OCI-LY1 (cell line): ENCODE measurements around the gene LEKR1.

Experiments used
- H2AFZ ChIP-seq: fragments of 200-600 bp; sonication (generic), shearing (Covaris generic); 2 replicates; pipeline ENCODE4 v1.6.0; 2014; ENCODE audit warnings: antibody characterized with exemption, mild to moderate bottlenecking, low read length
- H3F3A ChIP-seq: fragments of 200-600 bp; sonication (generic), shearing (Covaris generic); 2 replicates; pipeline ENCODE4 v1.6.0; 2014; ENCODE audit warnings: mild to moderate bottlenecking, antibody characterized with exemption, low read length, moderate library complexity; ENCODE audit not compliant: insufficient read depth
- H3K27ac ChIP-seq: fragments of 200-600 bp; sonication (generic); 2 replicates; pipeline ENCODE4 v1.5.1; 2014; ENCODE audit warnings: low read length, mixed run types, mild to moderate bottlenecking, low read depth; ENCODE audit not compliant: poor library complexity, severe bottlenecking
- H3K27me3 ChIP-seq: fragments of 200-600 bp; sonication (generic); 2 replicates; pipeline ENCODE4 v1.6.0; 2014; ENCODE audit warnings: antibody characterized with exemption, mild to moderate bottlenecking, low read length, moderate library complexity; ENCODE audit not compliant: insufficient read depth
- H3K36me3 ChIP-seq: fragments of 200-600 bp; sonication (generic); 2 replicates; pipeline ENCODE4 v1.6.1; 2014; ENCODE audit warnings: mild to moderate bottlenecking, antibody characterized with exemption, low read length, moderate library complexity, mixed read lengths; ENCODE audit not compliant: insufficient read depth
- H3K4me1 ChIP-seq: fragments of 200-600 bp; sonication (generic); 2 replicates; pipeline ENCODE4 v1.5.1; 2014; ENCODE audit warnings: mild to moderate bottlenecking, low read length, moderate library complexity; ENCODE audit not compliant: insufficient read depth, severe bottlenecking
- H3K4me2 ChIP-seq: fragments of 200-600 bp; sonication (generic), shearing (Covaris generic); 2 replicates; pipeline ENCODE4 v1.6.1; 2014; ENCODE audit warnings: low read length
- H3K4me3 ChIP-seq: fragments of 200-600 bp; sonication (generic); 2 replicates; pipeline ENCODE4 v1.5.1; 2014; ENCODE audit warnings: low read length, low read depth, mild to moderate bottlenecking, mixed read lengths; ENCODE audit not compliant: poor library complexity, severe bottlenecking
- H3K79me2 ChIP-seq: fragments of 200-600 bp; shearing (Covaris generic); 2 replicates; pipeline ENCODE4 v1.6.1; 2016; ENCODE audit warnings: mixed run types, low read length, mixed read lengths; ENCODE audit not compliant: insufficient read depth
- H3K9ac ChIP-seq: fragments of 200-600 bp; sonication (generic), shearing (Covaris generic); 2 replicates; pipeline ENCODE4 v1.6.1; 2014; ENCODE audit warnings: mild to moderate bottlenecking, low read length, mixed read lengths
- H3K9me2 ChIP-seq: fragments of 200-600 bp; sonication (generic), shearing (Covaris generic); 2 replicates; pipeline ENCODE4 v1.6.1; 2014; ENCODE audit warnings: low read depth, mild to moderate bottlenecking, low read length, mixed read lengths
- H3K9me3 ChIP-seq: fragments of 200-600 bp; shearing (Covaris generic); 2 replicates; pipeline ENCODE4 v1.6.1; 2014; ENCODE audit warnings: low read length, mixed read lengths
- H4K20me1 ChIP-seq: fragments of 200-600 bp; sonication (generic), shearing (Covaris generic); 2 replicates; pipeline ENCODE4 v1.6.0; 2016; ENCODE audit warnings: mild to moderate bottlenecking, low read length; ENCODE audit not compliant: insufficient read depth
- EZH2 ChIP-seq: fragments of 200-600 bp; sonication (generic), shearing (Covaris generic); IDR thresholded peaks from 2 replicates; pipeline ENCODE4 v1.8.0; 2017; ENCODE audit warnings: borderline replicate concordance, mixed run types, mild to moderate bottlenecking, antibody characterized with exemption, low read length, moderate library complexity, mixed read lengths
- TF ChIP-seq, protein P1 (sequence below): fragments of 200-600 bp; sonication (generic), shearing (Covaris generic); IDR thresholded peaks from 2 replicates; pipeline ENCODE4 v1.5.1; 2017; ENCODE audit warnings: mild to moderate bottlenecking, antibody characterized with exemption, low read length, moderate library complexity, mixed read lengths

Gene LEKR1

DNA sequence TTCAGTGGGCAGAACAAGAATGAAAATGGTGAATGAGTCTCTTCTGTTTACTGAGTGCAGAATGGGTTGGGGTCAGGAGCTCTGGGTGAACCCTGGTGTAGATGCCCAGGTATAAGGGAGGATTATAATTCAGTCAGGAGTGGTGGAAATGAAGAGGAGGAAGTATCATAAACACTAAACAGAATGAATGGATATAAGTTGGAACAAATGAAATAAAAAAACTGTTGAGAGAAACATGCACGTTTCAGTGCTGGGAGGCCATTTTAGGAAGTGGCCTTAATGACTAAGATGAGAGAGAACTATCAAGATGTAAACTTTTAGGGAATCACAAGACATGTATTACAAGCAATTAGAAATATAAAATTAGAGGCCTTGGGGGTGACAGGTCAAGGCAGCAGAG lies 32.8 kb upstream of the LEKR1 start:
- H3K36me3 ChIP-seq, result peaks cover 11% of the 10 kb centered on the region; the same call in 1 of the 2 replicates
- no peak overlapping the region for H3K4me2 ChIP-seq
- no peak overlapping the region for H3K4me3 ChIP-seq
- H3F3A ChIP-seq, result no peaks in the 10 kb centered on the region
- H3K4me1 ChIP-seq, result peaks cover 18% of the 10 kb centered on the region
- peaks cover 8% of the 10 kb centered on the region; the same call in 1 of the 2 replicates for H3K79me2 ChIP-seq
- H3K27ac ChIP-seq, result no peak overlapping the region
- no peak overlapping the region for H2AFZ ChIP-seq
- TF ChIP-seq, protein P1, sequence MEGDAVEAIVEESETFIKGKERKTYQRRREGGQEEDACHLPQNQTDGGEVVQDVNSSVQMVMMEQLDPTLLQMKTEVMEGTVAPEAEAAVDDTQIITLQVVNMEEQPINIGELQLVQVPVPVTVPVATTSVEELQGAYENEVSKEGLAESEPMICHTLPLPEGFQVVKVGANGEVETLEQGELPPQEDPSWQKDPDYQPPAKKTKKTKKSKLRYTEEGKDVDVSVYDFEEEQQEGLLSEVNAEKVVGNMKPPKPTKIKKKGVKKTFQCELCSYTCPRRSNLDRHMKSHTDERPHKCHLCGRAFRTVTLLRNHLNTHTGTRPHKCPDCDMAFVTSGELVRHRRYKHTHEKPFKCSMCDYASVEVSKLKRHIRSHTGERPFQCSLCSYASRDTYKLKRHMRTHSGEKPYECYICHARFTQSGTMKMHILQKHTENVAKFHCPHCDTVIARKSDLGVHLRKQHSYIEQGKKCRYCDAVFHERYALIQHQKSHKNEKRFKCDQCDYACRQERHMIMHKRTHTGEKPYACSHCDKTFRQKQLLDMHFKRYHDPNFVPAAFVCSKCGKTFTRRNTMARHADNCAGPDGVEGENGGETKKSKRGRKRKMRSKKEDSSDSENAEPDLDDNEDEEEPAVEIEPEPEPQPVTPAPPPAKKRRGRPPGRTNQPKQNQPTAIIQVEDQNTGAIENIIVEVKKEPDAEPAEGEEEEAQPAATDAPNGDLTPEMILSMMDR, result no peak
- TF ChIP-seq EZH2, result no peak
- H3K27me3 ChIP-seq, result no peaks in the 10 kb centered on the region
- H3K9me3 ChIP-seq, result no peaks in the 10 kb centered on the region
- H3K9ac ChIP-seq, result no peak overlapping the region
- no peaks in the 10 kb centered on the region for H4K20me1 ChIP-seq
- no peaks in the 10 kb centered on the region for H3K9me2 ChIP-seq

GRCh38 chr3:156793851-156794250 lies 32.3 kb upstream of the LEKR1 start:
- H3K36me3 ChIP-seq, result peaks cover 15% of the 10 kb centered on the region
- H2AFZ ChIP-seq, result no peak overlapping the region
- H3K9me3 ChIP-seq, result no peaks in the 10 kb centered on the region
- no peaks in the 10 kb centered on the region for H4K20me1 ChIP-seq
- H3F3A ChIP-seq, result no peaks in the 10 kb centered on the region
- H3K9ac ChIP-seq, result no peak overlapping the region
- H3K4me1 ChIP-seq, result peaks cover 18% of the 10 kb centered on the region
- no peaks in the 10 kb centered on the region for H3K27me3 ChIP-seq
- H3K27ac ChIP-seq, result no peak overlapping the region
- no peak overlapping the region for H3K4me3 ChIP-seq
- TF ChIP-seq EZH2, result no peak
- TF ChIP-seq, protein P1, result no peak
- H3K9me2 ChIP-seq, result no peaks in the 10 kb centered on the region
- H3K4me2 ChIP-seq, result no peak overlapping the region
- H3K79me2 ChIP-seq, result peaks cover 10% of the 10 kb centered on the region; the same call in 1 of the 2 replicates

DNA sequence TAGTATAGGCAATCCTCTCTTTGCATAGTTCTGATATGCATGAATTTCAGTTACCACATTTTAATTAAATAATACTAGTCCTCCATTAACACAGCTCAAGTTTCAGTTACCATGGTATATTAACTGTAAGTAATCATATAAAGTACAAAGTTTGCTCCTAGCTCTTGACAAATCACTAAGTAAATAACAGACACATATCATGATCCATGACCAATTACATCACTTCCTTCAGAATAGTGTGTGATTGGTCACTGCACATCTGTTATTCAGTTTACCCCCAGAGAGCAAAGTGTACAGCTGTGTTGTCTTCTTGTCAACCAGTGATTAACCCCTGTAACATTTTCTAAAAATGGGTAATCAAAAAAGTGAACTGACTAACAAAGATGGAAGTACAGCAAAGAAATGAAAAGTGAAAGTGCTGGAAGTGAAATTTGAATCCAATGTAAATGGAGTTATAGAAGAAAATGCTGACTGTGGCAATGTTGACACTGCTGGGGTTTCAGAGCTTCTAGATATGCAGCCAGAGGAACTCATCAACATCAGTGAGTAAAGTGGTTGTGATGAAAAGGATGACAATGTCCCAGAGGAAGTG lies 30.2 kb upstream of the LEKR1 start:
- no peaks in the 10 kb centered on the region for H4K20me1 ChIP-seq
- H3K79me2 ChIP-seq, result peaks cover 10% of the 10 kb centered on the region; the same call in 1 of the 2 replicates
- H3K4me3 ChIP-seq, result no peak overlapping the region
- H2AFZ ChIP-seq, result no peak overlapping the region
- H3K27me3 ChIP-seq, result no peaks in the 10 kb centered on the region
- H3K9me2 ChIP-seq, result no peaks in the 10 kb centered on the region
- peaks cover 18% of the 10 kb centered on the region for H3K4me1 ChIP-seq
- peak overlapping the region; percentile 2 for H3K27ac ChIP-seq
- peaks cover 36% of the 10 kb centered on the region for H3K36me3 ChIP-seq
- no peaks in the 10 kb centered on the region for H3F3A ChIP-seq
- no peak overlapping the region for H3K4me2 ChIP-seq
- H3K9me3 ChIP-seq, result peaks cover 10% of the 10 kb centered on the region
- H3K9ac ChIP-seq, result no peak overlapping the region
- TF ChIP-seq, protein P1, result no peak
- no peak for TF ChIP-seq EZH2
